Measurements from ENCODE around the gene UBA1.

UBA1 gene

DNA sequence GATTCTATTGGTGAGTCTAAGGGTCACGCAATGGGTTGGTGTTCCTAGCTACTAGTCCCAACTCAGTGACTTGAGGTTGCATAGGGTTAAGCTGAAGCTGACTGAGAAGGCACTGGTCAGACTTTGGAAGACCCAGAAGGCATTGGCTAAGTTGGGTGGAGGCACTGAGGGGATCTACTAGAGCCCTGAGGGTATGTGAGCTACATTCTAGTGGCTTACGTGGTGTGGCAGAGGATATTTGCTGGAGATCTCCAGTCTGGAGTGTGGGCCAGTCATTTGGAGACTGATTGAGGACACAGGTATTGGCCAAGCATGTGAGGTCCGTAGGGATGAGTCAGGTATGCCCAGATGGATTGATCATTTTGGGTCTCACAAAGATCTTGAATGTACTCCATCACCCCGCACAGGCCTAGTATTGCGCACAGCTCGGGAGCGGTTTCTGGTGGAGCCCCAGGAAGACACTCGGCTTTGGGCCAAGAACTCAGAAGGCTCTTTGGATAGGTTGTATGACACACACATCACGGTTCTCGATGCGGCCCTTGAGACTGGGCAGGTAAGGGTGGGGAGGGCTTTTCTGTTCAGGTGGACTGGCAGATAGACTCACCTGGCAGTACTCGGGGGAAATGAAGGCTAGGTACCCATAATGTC lies 46.4 kb downstream of the UBA1 start:
- no peak overlapping the region for H3K4me3 ChIP-seq (ENCODE audit: control insufficient read depth, low read depth, low read length)
- TF ChIP-seq, protein P1, sequence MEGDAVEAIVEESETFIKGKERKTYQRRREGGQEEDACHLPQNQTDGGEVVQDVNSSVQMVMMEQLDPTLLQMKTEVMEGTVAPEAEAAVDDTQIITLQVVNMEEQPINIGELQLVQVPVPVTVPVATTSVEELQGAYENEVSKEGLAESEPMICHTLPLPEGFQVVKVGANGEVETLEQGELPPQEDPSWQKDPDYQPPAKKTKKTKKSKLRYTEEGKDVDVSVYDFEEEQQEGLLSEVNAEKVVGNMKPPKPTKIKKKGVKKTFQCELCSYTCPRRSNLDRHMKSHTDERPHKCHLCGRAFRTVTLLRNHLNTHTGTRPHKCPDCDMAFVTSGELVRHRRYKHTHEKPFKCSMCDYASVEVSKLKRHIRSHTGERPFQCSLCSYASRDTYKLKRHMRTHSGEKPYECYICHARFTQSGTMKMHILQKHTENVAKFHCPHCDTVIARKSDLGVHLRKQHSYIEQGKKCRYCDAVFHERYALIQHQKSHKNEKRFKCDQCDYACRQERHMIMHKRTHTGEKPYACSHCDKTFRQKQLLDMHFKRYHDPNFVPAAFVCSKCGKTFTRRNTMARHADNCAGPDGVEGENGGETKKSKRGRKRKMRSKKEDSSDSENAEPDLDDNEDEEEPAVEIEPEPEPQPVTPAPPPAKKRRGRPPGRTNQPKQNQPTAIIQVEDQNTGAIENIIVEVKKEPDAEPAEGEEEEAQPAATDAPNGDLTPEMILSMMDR (conservative IDR thresholded peaks at IDR 0.05; ENCODE audit: control insufficient read depth, insufficient read depth, low read depth, low read length), result no peak
- DNase-seq (ENCODE audit: low read depth), result no peak

DNA sequence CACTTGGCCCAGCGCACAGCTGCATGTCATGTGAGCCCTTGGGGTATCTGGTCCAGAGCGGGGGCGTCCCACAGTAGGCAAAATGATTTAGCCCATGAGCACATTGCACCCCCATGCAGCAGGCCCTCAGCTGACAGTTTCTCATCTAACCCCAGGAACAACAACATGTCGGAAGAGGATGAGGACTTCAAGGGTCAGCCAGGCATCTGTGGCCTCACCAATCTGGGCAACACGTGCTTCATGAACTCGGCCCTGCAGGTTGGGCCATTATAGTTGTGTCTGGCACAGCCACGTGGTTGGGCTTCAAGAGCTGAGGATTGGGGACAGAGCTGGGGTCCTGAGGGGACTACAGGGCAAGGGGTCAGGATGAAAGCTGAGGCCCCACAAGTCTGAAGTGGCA lies 47.0 kb downstream of the UBA1 start:
- H3K4me3 ChIP-seq (ENCODE audit: control insufficient read depth, low read depth, low read length), result no peak overlapping the region
- no peak for DNase-seq (ENCODE audit: low read depth)
- TF ChIP-seq, protein P1 (conservative IDR thresholded peaks at IDR 0.05; ENCODE audit: control insufficient read depth, insufficient read depth, low read depth, low read length), result no peak

DNA sequence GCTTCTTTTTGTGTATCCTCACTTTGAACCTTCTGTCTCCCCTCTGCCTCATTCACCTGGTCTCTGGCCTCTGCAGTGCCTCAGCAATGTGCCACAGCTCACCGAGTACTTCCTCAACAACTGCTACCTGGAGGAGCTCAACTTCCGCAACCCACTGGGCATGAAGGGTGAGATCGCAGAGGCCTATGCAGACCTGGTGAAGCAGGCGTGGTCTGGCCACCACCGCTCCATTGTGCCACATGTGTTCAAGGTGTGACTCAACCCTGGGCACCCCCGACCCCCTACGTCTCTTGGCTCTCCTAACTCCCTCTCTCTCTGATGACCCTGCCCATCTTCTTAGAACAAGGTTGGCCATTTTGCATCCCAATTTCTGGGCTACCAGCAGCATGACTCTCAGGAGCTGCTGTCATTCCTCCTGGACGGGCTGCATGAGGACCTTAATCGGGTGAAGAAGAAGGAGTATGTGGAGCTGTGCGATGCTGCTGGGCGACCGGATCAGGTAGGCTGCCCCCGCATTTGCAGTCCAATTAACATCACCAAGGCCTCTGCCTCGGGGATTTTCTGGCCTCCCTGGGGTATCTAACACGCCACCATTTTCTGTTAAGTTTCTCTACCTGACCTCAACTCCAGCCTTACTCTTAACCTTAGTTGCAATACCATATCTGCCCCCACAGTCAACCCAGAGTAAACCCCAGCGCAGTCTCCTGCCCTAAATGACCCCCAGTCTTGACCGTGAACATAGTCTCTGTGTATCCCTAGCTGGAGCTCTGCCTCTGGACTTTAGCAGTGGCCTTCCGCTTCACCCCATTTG lies 47.8 kb downstream of the UBA1 start:
- no peak overlapping the region for H3K4me3 ChIP-seq (ENCODE audit: control insufficient read depth, low read depth, low read length)
- no peak for DNase-seq (ENCODE audit: low read depth)
- TF ChIP-seq, protein P1 (conservative IDR thresholded peaks at IDR 0.05; ENCODE audit: control insufficient read depth, insufficient read depth, low read depth, low read length), result no peak

DNA sequence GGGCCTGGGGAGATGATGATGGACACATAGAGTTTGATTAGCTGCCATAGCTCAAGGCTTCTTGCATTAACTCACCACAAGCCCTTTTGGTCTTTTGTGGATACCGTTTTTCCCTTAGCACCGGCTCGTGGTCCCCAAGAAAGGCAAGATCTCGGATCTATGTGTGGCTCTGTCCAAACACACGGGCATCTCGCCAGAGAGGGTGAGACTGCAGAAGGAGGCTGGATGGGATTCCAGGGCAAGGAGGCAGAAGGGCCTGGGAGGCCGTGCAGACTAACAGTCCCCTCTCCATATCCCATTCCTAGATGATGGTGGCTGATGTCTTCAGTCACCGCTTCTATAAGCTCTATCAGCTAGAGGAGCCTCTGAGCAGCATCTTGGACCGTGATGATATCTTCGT lies 48.7 kb downstream of the UBA1 start:
- DNase-seq (ENCODE audit: low read depth), result no peak
- TF ChIP-seq, protein P1 (conservative IDR thresholded peaks at IDR 0.05; ENCODE audit: control insufficient read depth, insufficient read depth, low read depth, low read length), result no peak
- H3K4me3 ChIP-seq (ENCODE audit: control insufficient read depth, low read depth, low read length), result no peak overlapping the region

DNA sequence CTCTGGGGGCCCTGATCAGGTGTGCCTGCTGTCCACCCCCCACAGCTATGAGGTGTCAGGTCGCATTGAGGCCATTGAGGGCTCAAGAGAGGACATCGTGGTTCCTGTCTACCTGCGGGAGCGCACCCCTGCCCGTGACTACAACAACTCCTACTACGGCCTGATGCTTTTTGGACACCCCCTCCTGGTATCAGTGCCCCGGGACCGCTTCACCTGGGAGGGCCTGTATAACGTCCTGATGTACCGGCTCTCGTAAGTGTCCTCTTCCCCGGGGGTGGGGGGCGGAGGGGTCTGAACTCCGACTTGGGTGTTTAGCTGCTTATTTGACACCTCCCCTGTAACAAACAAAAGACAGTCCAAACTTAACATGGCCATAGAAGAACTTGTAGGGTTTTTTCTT lies 49.7 kb downstream of the UBA1 start:
- no peak for DNase-seq (ENCODE audit: low read depth)
- H3K4me3 ChIP-seq (ENCODE audit: control insufficient read depth, low read depth, low read length), result no peak overlapping the region
- TF ChIP-seq, protein P1 (conservative IDR thresholded peaks at IDR 0.05; ENCODE audit: control insufficient read depth, insufficient read depth, low read depth, low read length), result no peak

DNA sequence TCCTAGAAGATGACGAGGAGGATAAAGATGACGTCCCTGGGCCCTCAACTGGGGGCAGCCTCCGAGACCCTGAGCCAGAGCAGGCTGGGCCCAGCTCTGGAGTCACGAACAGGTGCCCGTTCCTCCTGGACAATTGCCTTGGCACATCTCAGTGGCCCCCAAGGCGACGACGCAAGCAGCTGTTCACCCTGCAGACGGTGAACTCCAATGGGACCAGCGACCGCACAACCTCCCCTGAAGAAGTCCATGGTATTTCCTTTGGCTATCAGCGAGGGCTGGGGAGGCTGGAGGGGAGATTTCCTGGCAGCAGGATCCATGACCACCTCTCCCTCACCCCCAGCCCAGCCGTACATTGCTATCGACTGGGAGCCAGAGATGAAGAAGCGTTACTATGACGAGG lies 51.0 kb downstream of the UBA1 start:
- DNase-seq (ENCODE audit: low read depth), result no peak
- no peak overlapping the region for H3K4me3 ChIP-seq (ENCODE audit: control insufficient read depth, low read depth, low read length)
- TF ChIP-seq, protein P1 (conservative IDR thresholded peaks at IDR 0.05; ENCODE audit: control insufficient read depth, insufficient read depth, low read depth, low read length), result no peak
